Stimulated activated CD4-positive, alpha-beta T cell treated with anti-CD3 and anti-CD28 coated beads, TNF-alpha, amount 100 ng/mL, for 48 hours (primary cell): ENCODE data around the gene TTC19.

Experiments used
- DNase-seq, 3 donors: peaks; one replicate each; pipeline ENCODE4 v3.0.0-alpha.2; 2020; ENCODE audit warnings: low read depth in 3 of 3

TTC19 gene, protein sequence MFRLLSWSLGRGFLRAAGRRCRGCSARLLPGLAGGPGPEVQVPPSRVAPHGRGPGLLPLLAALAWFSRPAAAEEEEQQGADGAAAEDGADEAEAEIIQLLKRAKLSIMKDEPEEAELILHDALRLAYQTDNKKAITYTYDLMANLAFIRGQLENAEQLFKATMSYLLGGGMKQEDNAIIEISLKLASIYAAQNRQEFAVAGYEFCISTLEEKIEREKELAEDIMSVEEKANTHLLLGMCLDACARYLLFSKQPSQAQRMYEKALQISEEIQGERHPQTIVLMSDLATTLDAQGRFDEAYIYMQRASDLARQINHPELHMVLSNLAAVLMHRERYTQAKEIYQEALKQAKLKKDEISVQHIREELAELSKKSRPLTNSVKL

DNA sequence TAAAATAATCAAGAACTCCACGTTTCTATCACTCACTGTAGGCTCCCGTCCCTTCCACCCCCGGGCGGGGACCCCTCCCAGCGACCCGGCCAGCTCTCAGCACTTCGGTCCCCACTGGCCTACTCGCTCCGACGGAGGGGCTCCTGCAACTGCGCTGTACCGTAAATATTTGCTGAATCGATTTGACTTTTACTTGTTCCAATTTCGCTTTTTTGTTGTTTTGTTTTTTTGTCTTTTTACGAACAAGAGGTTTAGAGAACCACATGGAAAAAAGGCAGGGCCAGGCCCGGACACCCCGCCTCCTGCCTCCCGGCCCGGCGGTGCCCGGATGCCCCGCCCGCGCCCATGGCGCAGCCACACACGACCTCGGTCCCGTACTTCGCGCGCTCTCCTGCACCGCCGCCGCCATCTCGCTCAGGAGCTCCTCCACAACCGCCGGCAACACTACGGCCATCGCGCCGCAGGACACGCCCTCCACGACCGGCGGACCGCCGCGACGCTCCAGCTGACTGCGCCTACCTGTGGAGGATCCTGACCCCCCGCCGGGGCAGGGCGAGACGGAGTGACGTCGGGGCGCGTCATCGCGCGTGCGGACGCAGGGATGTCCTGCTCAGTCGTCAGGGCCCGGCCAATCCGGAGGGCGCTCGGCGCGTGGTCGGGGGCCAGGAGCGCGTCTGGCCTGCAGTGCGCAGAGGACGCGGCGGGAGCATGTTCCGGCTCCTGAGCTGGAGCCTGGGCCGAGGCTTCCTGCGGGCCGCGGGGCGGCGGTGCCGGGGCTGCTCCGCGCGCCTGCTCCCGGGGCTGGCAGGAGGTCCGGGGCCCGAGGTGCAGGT is at the start of gene TTC19, which contains the start of gene ZSWIM7:
TSS of gene TTC19 (plus strand) at position 684 of the 833 bp plus-strand sequence. CDS start at position 709, 25 bp downstream.
TSS of gene ZSWIM7 (minus strand) at position 564 of the 833 bp plus-strand sequence. CDS start at position 454, 110 bp downstream.
- DNase-seq: peak; percentile 90 to 93 (median 91)

DNA sequence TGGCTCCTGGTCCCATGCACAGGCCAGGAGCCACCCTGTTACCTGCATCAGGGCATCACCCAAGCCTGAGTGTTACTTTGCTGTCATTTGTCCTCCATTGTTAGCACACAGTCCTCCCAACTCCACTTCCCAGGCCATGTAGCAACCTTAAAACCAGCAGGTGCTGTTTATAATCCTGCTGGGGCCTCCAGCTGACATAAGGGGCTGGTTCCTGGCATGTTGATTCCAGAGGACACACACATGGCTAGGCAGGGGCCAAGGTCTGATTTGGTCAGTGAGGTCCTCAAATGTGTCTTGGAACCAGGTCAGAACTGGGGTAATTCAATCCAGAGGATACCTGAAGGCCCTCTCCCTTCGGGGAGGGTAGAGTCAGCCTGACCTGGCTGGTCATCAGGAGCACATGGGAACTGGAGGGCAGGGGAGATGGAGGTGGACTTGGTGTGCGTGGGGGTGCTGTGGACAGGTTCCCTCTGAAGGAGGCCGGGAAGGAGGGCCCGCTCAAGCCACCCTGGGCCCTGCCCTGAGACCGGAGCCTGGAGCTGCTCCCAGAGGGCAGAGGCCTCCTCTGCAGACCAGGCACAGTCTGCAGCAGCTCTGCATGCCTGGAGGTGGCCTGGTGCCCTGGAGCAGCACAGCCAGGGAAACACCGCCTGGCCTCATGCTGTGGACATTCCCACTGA is 48.1 kb upstream of the TTC19 start:
- DNase-seq: no peak

DNA sequence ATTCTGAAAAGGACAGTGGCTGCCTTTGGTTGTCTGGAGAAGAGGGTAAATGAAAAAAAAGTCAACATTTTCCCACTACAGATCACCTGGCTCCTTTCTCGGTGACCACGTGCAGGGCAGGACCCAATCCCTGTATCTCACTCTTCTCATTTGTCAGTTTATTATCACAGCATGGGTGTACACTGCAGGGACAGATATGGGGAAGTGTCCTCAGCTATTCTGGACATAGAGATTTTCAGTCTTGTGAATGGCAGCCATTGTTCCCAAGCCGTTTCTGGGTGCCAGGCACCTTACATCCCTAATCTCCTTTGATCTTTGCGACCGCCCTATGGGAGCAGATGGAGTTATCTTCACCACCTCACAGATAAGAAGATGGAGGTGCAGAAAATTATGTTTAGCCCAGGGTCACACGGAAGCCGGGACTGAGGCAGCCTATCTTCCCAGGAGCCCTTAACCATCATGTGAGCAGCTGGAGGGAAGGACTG is 47.5 kb upstream of the TTC19 start:
- no peak for DNase-seq

DNA sequence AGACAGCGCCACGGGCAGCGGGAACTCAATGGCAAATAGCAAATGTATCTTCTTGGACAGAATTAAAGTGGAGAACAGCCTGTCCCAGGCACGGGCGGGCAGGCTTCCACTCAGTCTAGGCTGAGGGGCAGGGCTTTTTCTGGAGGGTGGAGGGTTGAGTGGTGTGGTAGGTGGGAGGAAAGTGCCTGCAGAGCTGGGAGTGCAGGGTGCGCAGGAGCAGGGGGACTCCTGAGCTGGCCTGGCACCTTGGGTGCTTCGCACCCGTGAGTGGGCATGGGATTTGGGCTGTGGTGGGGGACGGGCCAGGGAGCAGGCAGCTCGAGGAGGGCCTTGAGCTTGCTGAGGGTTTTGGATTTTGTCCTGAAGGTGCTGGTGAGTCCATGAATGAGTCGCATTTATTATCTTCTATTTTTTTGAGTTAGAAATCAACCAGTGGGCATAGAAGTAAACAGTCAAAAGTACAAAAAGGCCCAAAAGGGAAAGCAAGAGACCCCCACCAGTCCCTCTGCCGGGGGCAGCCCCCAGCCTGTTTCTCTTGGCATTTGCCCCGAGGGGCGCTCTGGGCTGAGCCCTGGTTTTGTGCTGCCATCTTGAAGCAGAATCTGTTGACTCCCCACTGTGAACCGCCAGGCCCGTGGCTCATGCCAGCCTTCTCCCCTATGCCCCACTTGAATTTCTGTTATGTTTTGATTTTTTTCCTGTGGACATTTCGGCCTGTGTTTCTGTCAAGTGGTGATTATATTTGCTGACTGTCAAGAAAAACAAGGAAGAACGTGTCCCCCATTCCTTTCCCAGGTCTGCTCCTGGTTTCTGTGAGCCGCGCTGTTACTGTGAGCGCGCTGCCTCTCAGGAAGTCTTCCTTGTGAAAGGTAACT is 46.5 kb upstream of the TTC19 start:
- no peak for DNase-seq

DNA sequence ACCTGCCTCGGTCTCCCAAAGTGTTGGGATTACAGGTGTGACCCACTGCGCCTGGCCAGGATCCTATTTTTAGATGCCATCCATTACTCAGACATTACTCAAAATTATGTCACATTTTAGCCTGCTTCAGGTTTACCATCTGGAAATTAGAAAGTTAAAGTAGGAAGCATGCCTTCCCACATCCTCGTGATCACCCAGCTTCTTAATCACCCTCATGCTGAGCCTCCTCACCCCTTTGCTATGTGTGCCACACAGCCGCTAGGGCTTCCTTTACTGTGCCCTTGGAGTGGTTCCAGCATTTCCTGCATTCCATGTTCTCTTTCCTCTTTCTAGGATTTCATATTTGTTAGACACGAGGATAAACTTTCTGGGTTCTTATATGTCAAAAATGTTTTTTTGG is 45.4 kb upstream of the TTC19 start:
- no peak for DNase-seq

DNA sequence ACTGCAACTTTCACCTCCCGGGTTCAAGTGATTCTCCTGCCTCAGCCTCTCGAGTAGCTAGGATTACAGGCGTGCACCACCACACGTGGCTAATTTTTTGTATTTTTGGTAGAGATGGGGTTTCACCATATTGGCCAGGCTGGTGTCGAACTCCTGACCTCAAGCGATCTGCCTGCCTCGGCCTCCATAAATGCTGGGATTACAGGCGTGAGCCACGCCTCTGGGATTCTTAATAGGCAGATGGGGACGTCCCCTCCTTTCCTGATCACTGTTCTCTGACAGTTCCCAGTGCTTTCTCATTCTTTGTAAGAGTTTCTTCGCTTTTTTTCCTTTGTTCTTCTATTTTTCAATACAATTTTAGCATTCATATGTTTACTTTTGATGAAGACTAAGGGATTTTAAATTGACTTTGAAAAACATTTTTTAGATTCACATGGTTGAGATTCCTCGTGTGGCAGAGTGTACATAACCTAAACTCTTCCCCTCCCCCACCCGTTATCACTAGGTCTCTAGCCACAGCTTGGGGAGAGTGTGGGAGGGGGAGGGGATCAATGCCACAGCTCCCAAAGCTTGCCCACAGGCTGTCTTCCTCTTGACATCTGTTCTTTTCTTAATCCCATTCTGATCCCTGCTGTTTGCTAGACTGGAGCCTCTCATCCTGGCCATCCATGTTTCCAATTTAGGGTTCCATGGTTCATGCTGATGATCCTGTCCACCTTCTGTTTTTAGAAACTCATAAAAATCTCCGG is 43.7 kb upstream of the TTC19 start:
- DNase-seq: no peak

DNA sequence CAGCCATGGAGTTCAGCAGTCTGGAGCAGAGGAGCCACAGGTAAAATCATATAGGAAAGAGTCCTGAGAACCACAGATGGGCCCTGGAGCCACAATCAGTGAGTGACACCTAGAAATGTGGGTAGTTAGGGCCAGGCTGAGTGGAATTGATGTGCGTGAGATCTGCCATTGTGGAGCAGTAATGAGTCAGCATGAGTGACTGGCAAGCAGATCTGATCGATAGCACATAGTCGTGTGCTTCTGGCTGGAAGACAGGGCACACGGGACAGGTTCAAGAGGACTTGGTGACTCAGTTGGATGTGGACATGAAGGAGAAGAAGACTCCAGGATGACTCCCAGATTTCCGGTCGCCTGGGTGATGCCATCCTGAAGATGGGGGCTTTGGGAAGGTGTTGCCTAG is 42.4 kb upstream of the TTC19 start:
- DNase-seq: no peak

DNA sequence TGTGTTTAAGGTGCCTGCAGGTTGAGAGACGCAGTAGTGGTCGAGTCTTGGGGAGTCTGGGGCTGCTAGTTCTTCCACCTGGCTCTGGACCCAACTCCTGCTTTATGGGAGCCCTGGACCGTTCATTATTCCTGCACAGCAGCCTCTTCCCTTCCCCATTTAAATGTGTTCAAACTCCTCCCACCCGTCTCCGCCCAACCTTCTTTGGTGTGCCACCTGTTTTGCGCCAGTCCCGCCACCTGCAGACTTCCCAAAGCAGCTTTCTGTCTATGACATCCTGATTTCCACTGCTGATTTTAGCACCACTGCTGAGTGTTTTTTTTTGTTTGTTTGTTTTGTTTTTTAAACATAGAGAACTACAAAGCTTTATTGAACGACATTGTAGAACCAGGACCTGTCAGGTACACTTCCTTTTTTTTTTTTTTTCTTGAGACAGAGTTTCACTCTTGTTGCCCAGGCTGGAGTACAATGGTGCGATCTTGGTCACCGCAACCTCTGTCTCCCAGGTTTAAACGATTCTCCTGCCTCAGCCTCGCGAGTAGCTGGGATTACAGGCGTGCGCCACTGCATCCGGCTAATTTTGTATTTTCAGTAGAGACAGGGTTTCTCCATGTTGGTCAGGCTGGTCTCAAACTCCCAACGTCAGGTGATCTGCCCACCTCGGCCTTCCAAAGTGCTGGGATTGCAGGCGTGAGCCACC is 41.9 kb upstream of the TTC19 start:
- DNase-seq: no peak

DNA sequence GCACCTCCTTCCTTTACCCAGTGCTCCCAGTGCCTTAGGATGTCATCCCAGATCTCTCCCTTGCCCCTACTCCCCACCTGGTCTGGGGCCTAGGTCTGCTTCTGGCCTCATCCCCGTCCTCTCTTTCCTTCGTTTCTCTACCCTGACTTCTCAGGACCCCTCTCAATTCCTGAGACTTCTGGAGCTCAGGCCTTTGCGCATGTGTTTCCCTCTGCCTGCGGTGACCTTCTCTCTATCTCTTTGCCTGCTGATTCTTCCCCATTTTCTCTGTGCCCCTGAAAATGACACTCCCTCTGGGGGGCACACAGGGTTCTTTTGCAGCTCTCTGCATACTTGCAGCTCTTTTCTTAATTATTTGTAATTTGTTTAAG is 41.2 kb upstream of the TTC19 start:
- no peak for DNase-seq

DNA sequence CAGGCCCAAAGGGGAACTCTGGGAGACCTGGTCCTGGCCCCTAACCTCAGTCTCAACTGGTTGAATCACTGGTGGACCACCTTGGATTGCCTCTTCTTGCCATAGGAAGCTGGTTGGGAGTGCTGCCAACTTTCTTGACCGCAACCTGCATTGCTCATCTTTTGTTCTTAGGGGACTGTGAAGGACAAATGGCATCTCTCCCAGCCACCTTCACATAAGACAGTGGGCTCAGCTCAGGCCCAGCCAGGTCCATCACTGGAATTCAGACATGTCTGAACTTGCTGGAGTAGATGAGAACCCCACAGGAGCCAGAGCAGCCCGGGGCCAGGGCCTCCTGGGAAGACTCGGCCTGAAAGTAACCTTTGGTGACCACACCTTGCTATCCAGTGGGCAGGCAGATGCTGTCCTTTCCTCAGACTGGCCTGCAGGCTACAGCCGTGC is 35.9 kb upstream of the TTC19 start:
- DNase-seq: no peak

DNA sequence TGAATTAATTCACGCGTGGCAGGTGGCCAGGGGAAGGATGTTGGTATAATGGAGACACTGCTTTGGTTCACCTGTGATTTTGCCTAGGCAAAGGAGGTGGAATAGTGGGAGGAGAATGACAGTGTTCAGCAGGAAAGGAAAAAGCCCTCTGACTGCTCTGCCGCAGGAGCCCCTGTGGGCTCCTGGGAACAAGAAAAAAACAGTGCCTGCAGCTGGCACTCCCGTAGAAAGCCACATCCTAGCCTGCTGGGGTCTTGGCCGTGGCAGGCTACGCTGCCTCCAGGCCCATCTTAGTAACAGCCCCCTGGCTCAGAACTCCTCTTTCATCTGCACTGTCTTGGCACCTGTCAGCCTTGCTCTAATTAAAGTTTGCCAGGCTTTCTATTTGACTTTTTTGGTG is 34.1 kb upstream of the TTC19 start:
- DNase-seq: no peak

DNA sequence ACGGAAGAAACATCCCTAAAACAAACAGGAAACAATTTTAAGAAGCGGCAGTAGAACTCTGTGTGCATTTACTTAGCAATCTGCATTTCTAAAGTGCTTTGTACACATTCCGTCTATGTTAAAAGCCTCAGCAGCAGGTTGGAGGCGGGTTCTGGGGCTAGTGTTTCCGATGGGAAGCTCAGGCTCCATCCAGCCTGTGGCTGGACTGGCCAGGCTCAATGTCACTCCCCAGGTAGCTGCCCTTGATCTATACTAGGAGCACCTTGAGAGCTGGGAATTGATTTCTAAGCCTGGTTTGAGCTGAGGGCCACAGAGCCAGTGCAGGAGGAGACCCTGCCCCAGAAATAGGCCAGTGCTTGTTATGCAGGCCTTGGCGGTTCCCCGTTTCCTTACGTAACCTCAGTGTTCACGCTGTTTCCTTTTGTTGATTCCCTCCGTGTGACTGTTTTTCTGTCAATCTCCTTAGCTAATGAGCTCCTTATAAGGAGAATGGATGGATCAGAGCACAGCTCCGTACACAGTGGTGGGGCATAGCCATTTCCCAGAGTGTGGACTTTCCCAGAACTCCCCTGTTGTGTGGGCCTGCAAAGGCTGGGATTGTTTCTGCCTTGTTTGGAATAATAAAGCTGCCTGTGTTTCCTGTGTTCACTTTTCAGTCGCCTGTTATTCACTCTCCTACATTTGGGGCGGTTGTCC is 33.3 kb upstream of the TTC19 start:
- no peak for DNase-seq

DNA sequence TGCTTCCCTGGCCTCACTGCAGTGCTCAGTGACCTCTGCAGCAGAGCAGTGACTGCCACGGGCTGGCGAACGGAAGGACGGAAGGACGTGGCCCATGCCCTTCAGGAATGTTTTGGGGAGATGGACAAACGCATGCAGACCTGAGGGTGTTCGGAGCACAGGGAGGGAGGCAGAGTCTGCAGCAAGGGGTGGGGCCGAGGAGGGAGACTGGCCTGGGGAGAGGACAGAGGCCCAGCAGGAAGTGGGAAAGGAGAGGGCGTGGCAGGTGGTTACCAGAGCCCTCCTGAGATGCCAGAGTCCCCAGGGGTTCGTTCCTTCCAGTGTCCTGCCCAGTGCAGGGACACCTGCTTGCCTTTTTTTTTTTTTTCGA is 32.8 kb upstream of the TTC19 start:
- DNase-seq: no peak

DNA sequence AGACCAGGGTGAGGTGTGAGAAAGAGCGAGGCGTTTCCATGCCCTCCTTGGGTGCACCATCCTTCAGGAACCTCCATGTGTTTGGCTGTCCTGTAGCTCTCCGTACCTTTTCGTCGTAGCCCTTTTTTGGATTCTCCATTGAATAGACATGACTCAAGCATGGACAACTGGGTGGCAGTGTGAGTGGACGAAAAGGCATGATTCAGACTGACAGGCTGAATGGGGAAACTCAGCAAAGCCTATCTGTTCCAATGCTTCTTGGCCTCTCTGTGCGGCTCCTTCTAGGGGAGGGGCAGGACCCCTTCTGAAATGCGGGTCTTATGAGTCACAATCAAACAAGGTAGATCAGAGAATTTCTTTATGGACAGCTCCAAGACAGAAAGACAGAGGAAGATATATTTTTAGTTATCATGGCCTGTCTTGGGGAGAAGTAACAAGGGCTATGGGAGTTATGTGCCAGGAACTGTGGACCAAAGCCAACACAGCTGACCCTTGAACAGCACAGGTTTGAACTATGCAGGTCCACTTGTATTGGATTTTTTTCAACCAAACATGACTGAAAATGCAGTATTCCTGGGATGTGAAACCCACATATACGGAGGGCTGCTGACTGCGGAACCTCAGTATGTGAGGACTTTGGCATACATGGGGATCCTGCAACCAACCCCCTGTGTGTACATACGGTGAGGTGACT is 31.8 kb upstream of the TTC19 start:
- no peak for DNase-seq

DNA sequence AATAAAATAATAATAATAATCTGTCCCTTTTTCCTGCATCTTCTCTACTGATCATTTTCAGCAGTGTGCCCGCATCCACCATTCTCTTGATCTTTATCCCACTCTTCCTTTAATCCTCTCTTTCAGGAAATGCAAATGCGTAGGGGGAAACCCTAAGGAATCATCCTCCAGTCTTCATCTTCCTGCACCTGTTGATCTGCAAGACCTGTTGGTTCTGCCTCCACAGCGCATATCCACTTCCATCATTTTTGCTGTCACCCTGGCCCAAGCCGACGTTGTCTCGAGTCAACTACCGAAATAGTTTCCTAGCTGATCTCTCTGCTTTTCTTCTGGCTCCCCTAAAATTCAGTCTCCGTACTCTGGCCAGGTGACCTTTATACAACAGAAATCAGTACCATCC is 30.2 kb upstream of the TTC19 start:
- DNase-seq: no peak

DNA sequence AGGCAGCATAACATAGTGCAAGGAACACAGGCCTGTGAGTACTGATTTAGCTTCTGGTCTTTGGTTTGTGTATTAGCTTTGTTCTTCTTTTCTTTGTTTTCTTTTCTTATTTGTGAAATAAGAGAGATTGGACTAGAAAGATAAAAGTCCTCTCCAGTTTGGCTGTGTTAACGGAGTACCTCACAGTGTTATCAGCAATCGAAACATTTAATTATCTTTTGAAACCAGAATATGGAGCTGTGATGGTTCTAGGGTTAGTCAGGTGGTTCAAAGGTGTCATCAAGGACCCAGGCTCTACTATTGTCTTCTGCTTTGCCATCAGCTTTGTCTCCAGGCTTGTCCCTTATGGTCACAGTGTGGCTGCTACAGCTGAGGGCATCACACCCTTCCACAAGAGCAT is 29.1 kb upstream of the TTC19 start:
- DNase-seq: no peak

DNA sequence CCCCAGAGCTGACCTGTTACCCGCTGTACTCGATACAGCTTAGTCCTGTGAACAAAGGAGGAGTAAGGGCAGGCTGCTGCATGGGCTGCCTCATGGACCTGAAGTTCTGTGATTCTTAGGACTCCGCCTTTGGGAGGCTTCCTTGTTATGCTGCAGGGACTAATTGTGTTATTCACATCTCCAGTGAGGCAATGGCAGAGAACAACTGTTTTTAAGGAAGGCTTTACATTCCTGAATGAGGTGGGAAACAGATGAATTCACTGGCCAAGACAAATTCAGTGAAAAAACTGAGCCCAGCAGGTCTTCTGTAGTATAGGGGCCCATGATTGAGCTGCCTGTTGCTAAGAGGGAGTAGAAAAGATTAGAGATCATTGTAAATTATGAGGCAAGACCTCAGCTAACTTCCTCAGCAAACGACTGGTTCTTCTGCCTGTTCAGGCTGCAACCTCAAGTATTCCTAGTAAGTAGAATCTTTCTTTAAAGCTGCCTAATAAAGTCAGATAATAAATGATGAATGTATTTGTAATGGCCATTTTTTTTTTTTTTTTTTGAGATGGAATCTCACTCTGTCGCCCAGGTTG is 28.4 kb upstream of the TTC19 start:
- DNase-seq: no peak

DNA sequence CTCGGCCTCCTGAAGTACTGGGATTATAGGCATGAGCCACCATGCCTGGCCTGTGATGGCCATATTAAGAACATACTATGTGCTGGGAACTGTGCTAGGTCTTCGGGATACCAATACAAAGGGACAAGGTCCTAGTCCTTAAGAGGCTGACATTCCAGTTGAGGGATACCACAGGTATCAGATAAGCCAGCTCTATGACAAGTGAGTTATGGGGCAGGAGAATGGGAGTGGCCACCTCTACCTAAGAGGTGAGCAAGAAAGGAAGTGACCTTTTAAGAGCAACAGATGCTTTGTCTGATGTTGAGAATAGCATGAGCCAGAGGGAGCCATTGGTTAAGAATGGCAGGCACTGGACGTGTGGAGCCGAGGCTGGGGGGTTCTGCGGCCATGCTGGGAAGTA is 27.7 kb upstream of the TTC19 start:
- no peak for DNase-seq
